Esophagus muscularis mucosa (tissue), 4 donors: ENCODE results near the gene DOCK2. TPM values are rescaled to one million over a fixed set of nuclear protein-coding genes. Genes with fewer than 3 reads are reported as not detected.

Experiments used
- DNase-seq: peaks from one replicate; pipeline ENCODE4 v3.0.0-alpha.2; 2017; ENCODE audit errors: extremely low spot score
- H3K27ac ChIP-seq, 4 donors: fragments of 200-600 bp; sonication (generic); replicated peaks in 1 of 4; 1 replicate in 3 of 4; 2 replicates in 1 of 4; pipeline ENCODE4 v1.5.1; 2016 to 2019; ENCODE audit warnings: mild to moderate bottlenecking in 1 of 4
- H3K27me3 ChIP-seq, 4 donors: fragments of 200-600 bp; sonication (generic); one replicate each; pipeline versions ENCODE4 v1.5.1 to v1.6.0; 2016 to 2019
- H3K36me3 ChIP-seq, 4 donors: fragments of 200-600 bp; sonication (generic); one replicate each; pipeline ENCODE4 v1.5.1; 2016 to 2019
- H3K4me1 ChIP-seq, 4 donors: fragments of 200-600 bp; sonication (generic); one replicate each; pipeline ENCODE4 v1.5.1; 2016 to 2019
- H3K4me3 ChIP-seq, 4 donors: fragments of 200-600 bp; sonication (generic); 1 replicate in 2 of 4; 2 replicates in 2 of 4; pipeline ENCODE4 v1.5.1; 2016 to 2019; ENCODE audit warnings: mild to moderate bottlenecking in 4 of 4, moderate library complexity in 1 of 4
- H3K9me3 ChIP-seq, 4 donors: fragments of 200-600 bp; sonication (generic); 1 replicate in 3 of 4; 2 replicates in 1 of 4; pipeline ENCODE4 v1.5.1; 2016 to 2019
- EP300 ChIP-seq: sonication (generic); formaldehyde crosslinking; IDR thresholded peaks from one replicate; pipeline ENCODE4 v1.6.1; 2017; ENCODE audit warnings: antibody characterized with exemption
- POLR2A ChIP-seq: fragments of 450-650 bp; IDR thresholded peaks from one replicate; pipeline ENCODE4 v1.6.1; 2017; ENCODE audit warnings: antibody characterized with exemption, moderate library complexity, mild to moderate bottlenecking, low read depth
- POLR2AphosphoS5 ChIP-seq, 2 donors: sonication (generic); formaldehyde crosslinking; IDR thresholded peaks; one replicate each; pipeline ENCODE4 v1.6.1; 2017; ENCODE audit warnings: antibody characterized with exemption in 2 of 2
- WGBS: methylation state at CpG from one replicate; pipeline ENCODE4 v1.1.5; 2018; 5-methylcytosine and 5-hydroxymethylcytosine counted together
- intact Hi-C: fragments of 100-400 bp; cut with DNase I; formaldehyde crosslinking; loops from one replicate; pipeline ENCODE4 v1.15.1; 2023
- total RNA-seq, 4 donors: library from RNA; depleted of rRNA; stranded (reverse); fragments of >200 nt; gene quantifications; one replicate each; pipeline versions ENCODE4 v1.1.0 to v1.2.1, GENCODE V29; 2016
- TF ChIP-seq, protein P1 (sequence below), 3 experiments: fragments of 200-600 bp in 2 of 3; fragments of 450-650 bp in 1 of 3; sonication (generic) in 2 of 3; IDR thresholded peaks; one replicate each; pipeline ENCODE4 v1.5.1; 2017 to 2019; ENCODE audit warnings: antibody characterized with exemption in 3 of 3, mild to moderate bottlenecking in 2 of 3, moderate library complexity in 1 of 3

The DOCK2 gene
- total RNA-seq, 4 donors from 2014 or later, result 9.2 to 18.3 (median 13.7) TPM

DNA sequence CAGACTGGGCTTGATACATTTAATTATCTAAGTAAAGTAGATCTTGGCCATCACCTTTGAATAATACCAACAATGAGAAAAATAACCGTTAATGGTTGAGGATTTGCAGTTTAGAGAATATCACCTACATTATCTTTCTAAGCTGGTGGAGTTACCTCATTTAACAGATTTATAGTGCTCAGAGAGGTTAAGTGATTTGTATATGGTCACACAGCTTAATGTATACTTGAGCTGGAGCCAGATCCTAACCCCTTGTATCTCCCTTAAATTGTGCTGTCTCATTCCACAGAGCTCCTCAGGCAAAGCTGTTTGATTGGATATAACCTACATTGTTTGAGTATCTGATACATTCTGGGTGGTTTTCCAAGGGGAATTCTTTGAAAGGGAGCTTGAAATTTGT lies 285.4 kb downstream of the DOCK2 start:
- H3K27ac ChIP-seq, result no peak overlapping the region
- intact Hi-C loops, result no loop called here
- H3K9me3 ChIP-seq, result no peaks in the 10 kb centered on the region
- H3K4me3 ChIP-seq, result no peak overlapping the region
- H3K36me3 ChIP-seq, result no peaks in the 10 kb centered on the region
- DNase-seq, result no peak
- 94% methylated on average over 1 of the region's 1 CpG for WGBS
- no peaks in the 10 kb centered on the region for H3K4me1 ChIP-seq
- H3K27me3 ChIP-seq, result no peaks in the 10 kb centered on the region
- TF ChIP-seq, protein P1, sequence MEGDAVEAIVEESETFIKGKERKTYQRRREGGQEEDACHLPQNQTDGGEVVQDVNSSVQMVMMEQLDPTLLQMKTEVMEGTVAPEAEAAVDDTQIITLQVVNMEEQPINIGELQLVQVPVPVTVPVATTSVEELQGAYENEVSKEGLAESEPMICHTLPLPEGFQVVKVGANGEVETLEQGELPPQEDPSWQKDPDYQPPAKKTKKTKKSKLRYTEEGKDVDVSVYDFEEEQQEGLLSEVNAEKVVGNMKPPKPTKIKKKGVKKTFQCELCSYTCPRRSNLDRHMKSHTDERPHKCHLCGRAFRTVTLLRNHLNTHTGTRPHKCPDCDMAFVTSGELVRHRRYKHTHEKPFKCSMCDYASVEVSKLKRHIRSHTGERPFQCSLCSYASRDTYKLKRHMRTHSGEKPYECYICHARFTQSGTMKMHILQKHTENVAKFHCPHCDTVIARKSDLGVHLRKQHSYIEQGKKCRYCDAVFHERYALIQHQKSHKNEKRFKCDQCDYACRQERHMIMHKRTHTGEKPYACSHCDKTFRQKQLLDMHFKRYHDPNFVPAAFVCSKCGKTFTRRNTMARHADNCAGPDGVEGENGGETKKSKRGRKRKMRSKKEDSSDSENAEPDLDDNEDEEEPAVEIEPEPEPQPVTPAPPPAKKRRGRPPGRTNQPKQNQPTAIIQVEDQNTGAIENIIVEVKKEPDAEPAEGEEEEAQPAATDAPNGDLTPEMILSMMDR (IDR thresholded peaks at IDR 0.05), result no peak
- TF ChIP-seq POLR2A, result no peak
- no peak for TF ChIP-seq POLR2AphosphoS5 (IDR thresholded peaks at IDR 0.05)
- no peak for TF ChIP-seq EP300

DNA sequence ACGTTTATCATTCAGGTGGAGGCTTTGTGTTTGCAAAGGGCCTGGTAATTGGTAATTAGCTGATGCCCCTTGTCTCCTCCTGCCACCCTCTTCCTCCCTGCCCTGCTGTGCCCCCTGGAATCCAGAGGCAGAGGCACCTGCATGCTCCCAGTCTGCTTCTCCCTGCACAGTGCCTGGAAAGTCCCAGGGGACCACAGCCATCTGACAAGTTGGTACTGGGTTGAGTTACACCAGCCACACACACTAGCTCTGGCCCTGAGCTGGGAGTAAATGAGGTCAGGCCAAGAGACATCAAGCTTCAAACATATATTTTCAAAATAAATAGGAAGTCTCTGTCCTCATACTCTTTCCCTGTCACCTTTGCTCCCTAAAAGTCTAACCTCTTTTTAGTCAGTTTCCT lies 286.9 kb downstream of the DOCK2 start:
- Histone ChIP-seq H3K4me3 (no peak overlapping the region), H3K9me3 (no peaks in the 10 kb centered on the region), H3K4me1 (no peaks in the 10 kb centered on the region), H3K36me3 (no peaks in the 10 kb centered on the region), H3K27me3 (no peaks in the 10 kb centered on the region), H3K27ac (no peak overlapping the region)
- 92% methylated on average over 1 of the region's 1 CpG for WGBS
- TF ChIP-seq POLR2A (no peak), EP300 (no peak), POLR2AphosphoS5 (IDR thresholded peaks at IDR 0.05) (no peak)
- TF ChIP-seq, protein P1 (IDR thresholded peaks at IDR 0.05), result no peak
- intact Hi-C loops, result no loop called here
- no peak for DNase-seq

DNA sequence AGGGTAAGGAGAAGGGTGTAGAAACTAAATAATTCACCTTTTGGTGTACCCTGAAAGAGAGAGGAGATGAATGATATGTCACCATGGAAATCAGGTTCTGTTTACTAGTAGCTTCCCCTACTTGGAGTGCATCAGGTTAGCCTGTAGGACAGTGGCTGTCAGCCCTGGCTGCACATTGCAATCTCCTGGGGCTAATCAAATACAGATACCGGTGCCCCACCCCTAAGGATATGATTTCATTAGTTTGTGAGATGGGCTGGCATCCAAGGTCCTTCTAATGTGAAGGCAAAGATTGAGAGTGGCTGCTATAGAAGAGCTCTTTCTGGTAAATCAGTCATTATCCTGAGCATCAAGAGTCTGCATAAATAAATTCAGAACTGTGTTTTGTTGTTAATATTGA lies 296.1 kb downstream of the DOCK2 start:
- H3K9me3 ChIP-seq, result no peaks in the 10 kb centered on the region
- WGBS, result 8% methylated on average over 1 of the region's 1 CpG

DNA sequence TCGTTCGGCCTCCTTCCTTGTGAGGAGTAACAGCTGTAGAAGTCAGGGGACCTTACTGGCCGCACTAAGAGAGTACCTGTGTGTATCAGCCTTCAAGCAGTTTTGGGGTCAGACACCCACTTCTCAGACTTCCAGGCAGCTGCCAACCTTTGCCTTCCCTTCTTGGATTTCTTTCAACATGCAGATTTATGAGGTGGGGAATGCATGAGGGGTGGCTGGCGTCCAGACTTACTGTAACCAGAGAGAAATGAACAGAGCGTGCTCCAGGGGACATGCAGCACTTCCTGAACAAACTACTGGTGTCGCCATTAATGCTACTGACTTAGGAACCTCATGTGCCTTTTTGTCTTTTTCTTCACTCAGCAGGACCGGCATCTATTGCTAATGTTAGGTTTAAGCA lies 296.5 kb downstream of the DOCK2 start:
- Histone ChIP-seq H3K9me3 (no peaks in the 10 kb centered on the region), H3K27ac (no peak overlapping the region), H3K4me1 (no peaks in the 10 kb centered on the region), H3K36me3 (no peaks in the 10 kb centered on the region), H3K27me3 (peaks cover 0 to 24% (median 0%) of the 10 kb centered on the region in 4 donors), H3K4me3 (no peak overlapping the region)
- intact Hi-C loops, result no loop called here
- 44% methylated on average over 7 of the region's 7 CpGs for WGBS
- DNase-seq, result no peak
- TF ChIP-seq POLR2A, result no peak
- no peak for TF ChIP-seq POLR2AphosphoS5 (IDR thresholded peaks at IDR 0.05)
- no peak for TF ChIP-seq EP300
- TF ChIP-seq, protein P1 (IDR thresholded peaks at IDR 0.05), result no peak

More for the DNA sequence above, 296.1 kb downstream of the DOCK2 start:
- H3K36me3 ChIP-seq, result no peaks in the 10 kb centered on the region
- H3K4me3 ChIP-seq, result no peak overlapping the region
- TF ChIP-seq POLR2A (no peak), POLR2AphosphoS5 (IDR thresholded peaks at IDR 0.05) (no peak), EP300 (no peak)
- TF ChIP-seq, protein P1 (IDR thresholded peaks at IDR 0.05), result no peak
- DNase-seq, result no peak
- no peak overlapping the region for H3K27ac ChIP-seq
- intact Hi-C loops, result no loop called here
- H3K4me1 ChIP-seq, result no peaks in the 10 kb centered on the region
- H3K27me3 ChIP-seq, result peaks cover 0 to 24% (median 0%) of the 10 kb centered on the region in 4 donors

DNA sequence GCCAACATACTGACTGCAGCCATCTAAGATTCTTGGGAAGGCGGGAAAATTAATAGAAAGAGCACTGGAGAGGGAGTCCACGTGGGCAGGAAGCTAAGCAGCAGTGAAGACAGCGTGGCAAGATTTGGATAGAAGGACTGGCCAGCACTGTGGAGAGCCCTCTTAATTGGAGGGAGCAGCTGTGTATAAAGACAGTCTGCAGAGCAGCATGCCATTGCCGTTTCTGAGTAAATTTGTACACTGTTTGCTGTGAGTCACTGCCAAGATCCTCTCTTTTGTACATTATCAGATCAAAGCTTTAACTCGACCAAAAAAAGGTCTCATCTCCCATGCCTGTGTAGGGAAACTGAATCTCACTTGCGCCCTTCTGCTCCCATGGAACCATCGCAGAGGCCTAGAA lies 297.9 kb downstream of the DOCK2 start:
- Histone ChIP-seq H3K4me3 (no peak overlapping the region), H3K36me3 (no peaks in the 10 kb centered on the region), H3K4me1 (no peaks in the 10 kb centered on the region), H3K9me3 (no peaks in the 10 kb centered on the region), H3K27me3 (peaks cover 0 to 24% (median 0%) of the 10 kb centered on the region in 4 donors), H3K27ac (no peak overlapping the region)
- 75% methylated on average over 7 of the region's 7 CpGs for WGBS
- TF ChIP-seq, protein P1 (IDR thresholded peaks at IDR 0.05), result no peak
- TF ChIP-seq EP300 (no peak), POLR2AphosphoS5 (IDR thresholded peaks at IDR 0.05) (no peak), POLR2A (no peak)
- intact Hi-C loops, result no loop called here
- DNase-seq, result no peak
